Transverse colon (tissue), 4 donors: ENCODE measurements around the gene COLEC11. TPM values are rescaled to one million over a fixed set of nuclear protein-coding genes. Genes with fewer than 3 reads are reported as not detected.

Experiments used
- DNase-seq: peaks from one replicate; pipeline ENCODE4 v3.0.0-alpha.2; 2019
- H3K27ac ChIP-seq, 4 donors: fragments of 200-600 bp; sonication (generic); 2 replicates each; pipeline ENCODE4 v1.5.1; 2016 to 2018; ENCODE audit warnings: inconsistent platforms in 4 of 4
- H3K27me3 ChIP-seq: fragments of 200-600 bp; sonication (generic); 2 replicates; pipeline ENCODE4 v1.5.1; 2017; ENCODE audit warnings: inconsistent platforms
- H3K36me3 ChIP-seq, 4 donors: fragments of 200-600 bp; sonication (generic); 2 replicates each; pipeline ENCODE4 v1.5.1; 2017 to 2019; ENCODE audit warnings: inconsistent platforms in 4 of 4
- H3K4me1 ChIP-seq, 4 donors: fragments of 200-600 bp; sonication (generic); 2 replicates each; pipeline ENCODE4 v1.5.1; 2017 to 2020; ENCODE audit warnings: inconsistent platforms in 4 of 4
- H3K4me3 ChIP-seq, 4 donors: fragments of 200-600 bp; sonication (generic); 1 replicate in 1 of 4; 2 replicates in 3 of 4; pipeline versions ENCODE4 v1.5.1 to v1.6.1; 2017 to 2019; ENCODE audit warnings: inconsistent platforms in 4 of 4
- H3K9me3 ChIP-seq, 2 donors: fragments of 200-600 bp; sonication (generic); 2 replicates each; pipeline ENCODE4 v1.5.1; 2017 to 2019; ENCODE audit warnings: inconsistent platforms in 2 of 2
- EP300 ChIP-seq: sonication (generic); formaldehyde crosslinking; IDR thresholded peaks from one replicate; pipeline ENCODE4 v1.6.1; 2017; ENCODE audit warnings: antibody characterized with exemption, low read depth
- POLR2A ChIP-seq: fragments of 450-650 bp; IDR thresholded peaks from one replicate; pipeline ENCODE4 v1.6.1; 2016; ENCODE audit warnings: antibody characterized with exemption, mild to moderate bottlenecking, moderate library complexity
- POLR2AphosphoS5 ChIP-seq, 3 donors: sonication (generic); formaldehyde crosslinking; IDR thresholded peaks; one replicate each; pipeline ENCODE4 v1.6.1; 2016; ENCODE audit warnings: antibody characterized with exemption in 3 of 3
- WGBS, 2 donors: methylation state at CpG; one replicate each; pipeline ENCODE4 v1.1.5; 2018; ENCODE audit warnings: low coverage in 1 of 2; 5-methylcytosine and 5-hydroxymethylcytosine counted together
- in situ Hi-C, 4 donors: fragments of 200-750 bp; cut with MboI; loops; one replicate each; pipeline versions ENCODE4 v1.15.0 to v1.15.1; 2017; ENCODE audit warnings: low sequenced_read_pairs in 3 of 4, low pct_ligation_motif_present in 1 of 4, low pct_unique_long_range_greater_than_20kb in 1 of 4
- intact Hi-C: fragments of 100-400 bp; cut with DNase I; formaldehyde crosslinking; loops from one replicate; pipeline ENCODE4 v1.15.1; 2023; ENCODE audit warnings: low total_unique reads
- total RNA-seq, 4 donors: library from RNA; depleted of rRNA; stranded (reverse); fragments of >200 nt; gene quantifications; one replicate each; pipeline ENCODE4 v1.1.0, GENCODE V29; 2016
- TF ChIP-seq, protein P1 (sequence below), 5 experiments: fragments of 200-600 bp in 3 of 5; fragments of 450-650 bp in 2 of 5; sonication (generic) in 3 of 5; IDR thresholded peaks; 1 replicate in 2 of 5; 2 replicates in 3 of 5; pipeline ENCODE4 v1.5.1; 2016 to 2017; ENCODE audit warnings: antibody characterized with exemption in 5 of 5, inconsistent platforms in 3 of 5, mild to moderate bottlenecking in 2 of 5, moderate library complexity in 1 of 5

COLEC11 gene
- total RNA-seq, 4 donors from 2014 or later: 1.6 to 2.0 TPM; not detected in 2

DNA sequence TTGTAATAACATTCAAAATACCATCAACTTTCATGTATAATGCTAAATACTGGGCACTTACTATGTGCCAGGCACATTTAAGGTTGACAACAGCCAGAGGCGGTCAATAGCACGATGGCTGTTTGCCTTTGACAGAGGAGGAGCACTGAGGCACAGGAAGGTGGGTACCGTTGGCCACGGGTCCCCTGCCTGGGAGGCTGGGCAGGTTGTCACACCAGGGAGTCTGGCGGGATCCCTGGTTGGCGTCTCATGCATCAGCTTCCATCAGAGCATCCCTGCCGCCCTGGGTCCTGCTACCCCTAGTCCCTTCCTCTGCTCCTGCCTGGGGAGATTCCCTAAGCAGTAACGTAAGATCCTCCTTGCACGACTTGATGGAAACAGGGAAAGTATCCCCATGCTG lies 82.5 kb downstream of the COLEC11 start:
- in situ Hi-C loops (no loop called here), intact Hi-C loops (no loop called here)
- TF ChIP-seq, protein P1, sequence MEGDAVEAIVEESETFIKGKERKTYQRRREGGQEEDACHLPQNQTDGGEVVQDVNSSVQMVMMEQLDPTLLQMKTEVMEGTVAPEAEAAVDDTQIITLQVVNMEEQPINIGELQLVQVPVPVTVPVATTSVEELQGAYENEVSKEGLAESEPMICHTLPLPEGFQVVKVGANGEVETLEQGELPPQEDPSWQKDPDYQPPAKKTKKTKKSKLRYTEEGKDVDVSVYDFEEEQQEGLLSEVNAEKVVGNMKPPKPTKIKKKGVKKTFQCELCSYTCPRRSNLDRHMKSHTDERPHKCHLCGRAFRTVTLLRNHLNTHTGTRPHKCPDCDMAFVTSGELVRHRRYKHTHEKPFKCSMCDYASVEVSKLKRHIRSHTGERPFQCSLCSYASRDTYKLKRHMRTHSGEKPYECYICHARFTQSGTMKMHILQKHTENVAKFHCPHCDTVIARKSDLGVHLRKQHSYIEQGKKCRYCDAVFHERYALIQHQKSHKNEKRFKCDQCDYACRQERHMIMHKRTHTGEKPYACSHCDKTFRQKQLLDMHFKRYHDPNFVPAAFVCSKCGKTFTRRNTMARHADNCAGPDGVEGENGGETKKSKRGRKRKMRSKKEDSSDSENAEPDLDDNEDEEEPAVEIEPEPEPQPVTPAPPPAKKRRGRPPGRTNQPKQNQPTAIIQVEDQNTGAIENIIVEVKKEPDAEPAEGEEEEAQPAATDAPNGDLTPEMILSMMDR (IDR thresholded peaks at IDR 0.05): no peak
- TF ChIP-seq POLR2AphosphoS5 (IDR thresholded peaks at IDR 0.05) (no peak), EP300 (no peak), POLR2A (no peak)
- no peak overlapping the region for H3K4me3 ChIP-seq
- no peak overlapping the region for H3K27ac ChIP-seq
- H3K9me3 ChIP-seq: no peaks in the 10 kb centered on the region
- H3K27me3 ChIP-seq: no peaks in the 10 kb centered on the region
- H3K36me3 ChIP-seq: no peaks in the 10 kb centered on the region
- no peak for DNase-seq
- no peaks in the 10 kb centered on the region for H3K4me1 ChIP-seq
- WGBS, 2 donors: 60 to 82% methylated on average over 1 to 8 of the region's 9 CpGs

DNA sequence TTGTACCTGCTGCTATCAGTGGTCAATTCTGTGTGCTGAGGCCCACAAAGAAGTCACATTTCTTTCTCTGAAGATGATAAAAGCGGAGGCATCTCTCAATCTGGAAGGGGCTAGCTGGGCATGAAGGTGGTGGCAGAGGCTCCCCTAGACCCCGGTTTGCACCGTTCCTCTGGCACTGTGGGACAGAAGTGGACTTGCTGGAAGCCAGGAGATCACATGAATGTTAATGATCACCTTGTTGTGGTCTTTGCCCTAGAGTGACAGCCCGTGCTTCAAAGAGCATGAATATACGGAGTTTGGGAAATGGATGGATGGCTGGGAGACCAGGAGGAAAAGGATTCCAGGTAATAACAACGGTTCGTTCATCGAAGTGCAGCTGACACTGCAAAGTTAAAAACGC lies 83.3 kb downstream of the COLEC11 start:
- WGBS, 2 donors: 82 to 88% methylated on average over 4 to 9 of the region's 9 CpGs
- no peaks in the 10 kb centered on the region for H3K27me3 ChIP-seq
- no peak for DNase-seq
- H3K4me1 ChIP-seq: no peaks in the 10 kb centered on the region
- intact Hi-C loops: no loop called here
- TF ChIP-seq, protein P1 (IDR thresholded peaks at IDR 0.05): no peak
- TF ChIP-seq POLR2AphosphoS5 (IDR thresholded peaks at IDR 0.05): no peak
- TF ChIP-seq POLR2A: no peak
- no peak for TF ChIP-seq EP300
- no peak overlapping the region for H3K4me3 ChIP-seq
- in situ Hi-C loops: no loop called here
- no peak overlapping the region for H3K27ac ChIP-seq
- H3K9me3 ChIP-seq: no peaks in the 10 kb centered on the region
- H3K36me3 ChIP-seq: no peaks in the 10 kb centered on the region

DNA sequence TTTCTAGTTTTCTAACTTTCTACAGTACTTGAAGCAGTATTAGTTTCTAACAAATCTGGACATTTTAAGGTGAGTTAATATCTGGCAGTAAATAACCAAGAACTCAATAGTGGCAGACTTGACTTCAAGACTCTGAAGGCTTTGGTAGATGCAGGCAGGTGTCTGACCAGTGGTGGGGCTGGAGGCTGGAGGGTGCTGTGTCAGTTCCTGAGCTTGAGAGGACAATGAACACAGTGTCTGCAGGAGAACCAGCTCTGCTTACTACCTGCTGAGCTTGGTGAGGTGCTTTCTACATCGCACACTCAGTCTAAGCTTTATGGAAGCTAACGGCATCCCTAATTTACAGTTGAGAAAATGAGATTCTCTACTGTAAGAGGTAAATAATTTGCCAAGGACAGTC lies 84.3 kb downstream of the COLEC11 start:
- H3K36me3 ChIP-seq: no peaks in the 10 kb centered on the region
- no peak for DNase-seq
- no peak for TF ChIP-seq POLR2A
- TF ChIP-seq POLR2AphosphoS5 (IDR thresholded peaks at IDR 0.05): no peak
- TF ChIP-seq EP300: no peak
- TF ChIP-seq, protein P1 (IDR thresholded peaks at IDR 0.05): no peak
- H3K4me3 ChIP-seq: no peak overlapping the region
- H3K4me1 ChIP-seq: no peaks in the 10 kb centered on the region
- in situ Hi-C loops: no loop called here
- H3K9me3 ChIP-seq: no peaks in the 10 kb centered on the region
- intact Hi-C loops: no loop called here
- no peak overlapping the region for H3K27ac ChIP-seq
- H3K27me3 ChIP-seq: no peaks in the 10 kb centered on the region
- 97% methylated on average over 2 of the region's 2 CpGs; no CpG with 5 or more reads in 1 of the 2 donors for WGBS, 2 donors

DNA sequence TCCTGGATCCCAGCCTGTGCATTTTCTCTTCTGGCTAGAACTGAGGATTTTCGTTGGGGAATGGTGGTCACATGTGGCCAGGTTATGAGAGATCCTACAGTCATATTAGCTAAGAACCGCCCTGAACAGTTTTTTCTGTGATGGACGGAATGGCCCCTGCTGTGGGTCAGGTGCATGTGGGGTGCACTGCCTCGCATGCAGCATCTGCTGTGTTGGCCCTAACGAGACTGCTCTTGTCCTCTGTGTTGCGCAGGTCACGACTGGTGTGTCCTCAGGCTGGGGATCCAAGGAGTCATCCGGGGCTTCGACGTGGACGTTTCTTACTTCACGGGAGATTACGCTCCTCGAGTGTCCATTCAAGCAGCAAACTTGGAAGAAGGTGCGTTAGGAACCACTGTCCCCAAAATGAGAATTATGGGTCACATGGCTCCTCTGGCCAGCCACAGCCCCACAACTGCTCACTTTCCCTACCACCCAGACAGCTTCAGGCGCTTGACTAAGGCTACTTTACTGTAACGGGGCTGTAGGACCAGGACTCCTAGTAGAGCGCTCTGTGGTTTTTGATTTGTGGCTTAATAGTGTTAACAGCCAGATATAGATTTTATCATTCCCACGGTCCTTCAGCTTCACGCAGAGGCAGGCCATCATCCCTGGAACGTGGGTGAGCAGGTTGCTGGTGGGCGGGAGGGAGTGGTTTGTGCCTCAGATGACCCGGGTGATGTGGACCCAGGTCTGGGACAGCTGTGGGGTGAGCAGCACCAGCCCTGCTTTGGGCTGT lies 84.9 kb downstream of the COLEC11 start:
- TF ChIP-seq POLR2A: no peak
- TF ChIP-seq POLR2AphosphoS5 (IDR thresholded peaks at IDR 0.05): no peak
- no peak for TF ChIP-seq EP300
- TF ChIP-seq, protein P1 (IDR thresholded peaks at IDR 0.05): no peak
- no peak overlapping the region for H3K27ac ChIP-seq
- no peaks in the 10 kb centered on the region for H3K4me1 ChIP-seq
- WGBS, 2 donors: 80 to 88% methylated on average over 4 to 22 of the region's 23 CpGs
- no peaks in the 10 kb centered on the region for H3K36me3 ChIP-seq
- intact Hi-C loops: no loop called here
- H3K4me3 ChIP-seq: no peak overlapping the region
- in situ Hi-C loops: no loop called here
- no peak for DNase-seq
- H3K9me3 ChIP-seq: no peaks in the 10 kb centered on the region
- H3K27me3 ChIP-seq: no peaks in the 10 kb centered on the region
